Measurements from ENCODE around the gene CEP112.
"Not testable (repeated sequence)": the region's sequence is repeated elsewhere in the genome, so short reads cannot be mapped to it uniquely, and the experiment has no call there.

The CEP112 gene

GRCh38 chr17:66149562-66149961 lies 42.4 kb downstream of the CEP112 start:
- DNase-seq = no peak

GRCh38 chr17:66146394-66146793 lies 45.5 kb downstream of the CEP112 start:
- DNase-seq = no peak

- DNase-seq = no peak
These were observed 48.2 kb downstream of the CEP112 start for GRCh38 chr17:66143657-66144282.

GRCh38 chr17:66142428-66142827 lies 49.5 kb downstream of the CEP112 start:
- no peak for DNase-seq

- no peak for DNase-seq
These were observed 53.8 kb downstream of the CEP112 start for GRCh38 chr17:66138120-66138519.

GRCh38 chr17:66135896-66136295 lies 56.0 kb downstream of the CEP112 start:
- DNase-seq = no peak

GRCh38 chr17:66135219-66135618 lies 56.7 kb downstream of the CEP112 start:
- no peak for DNase-seq

GRCh38 chr17:66129759-66130158 lies 62.2 kb downstream of the CEP112 start:
- no peak for DNase-seq

- DNase-seq = no peak
These were observed 65.7 kb downstream of the CEP112 start for GRCh38 chr17:66126231-66126630.

GRCh38 chr17:66123163-66123562 lies 68.8 kb downstream of the CEP112 start:
- DNase-seq = no peak

GRCh38 chr17:66115246-66115645 lies 76.7 kb downstream of the CEP112 start:
- no peak for DNase-seq

GRCh38 chr17:66114609-66115008 lies 77.3 kb downstream of the CEP112 start:
- no peak for DNase-seq

GRCh38 chr17:66107731-66108130 lies 84.2 kb downstream of the CEP112 start:
- DNase-seq = no peak

- DNase-seq = no peak
These were observed 93.9 kb downstream of the CEP112 start for GRCh38 chr17:66098040-66098439.

GRCh38 chr17:66094727-66095126 lies 97.2 kb downstream of the CEP112 start:
- no peak for DNase-seq

GRCh38 chr17:66091445-66092080 lies 100.4 kb downstream of the CEP112 start:
- no peak for DNase-seq

GRCh38 chr17:66089764-66090163 lies 102.2 kb downstream of the CEP112 start:
- no peak for DNase-seq

GRCh38 chr17:66088173-66088572 lies 103.8 kb downstream of the CEP112 start:
- DNase-seq = no peak

GRCh38 chr17:66087073-66087472 lies 104.9 kb downstream of the CEP112 start:
- no peak for DNase-seq

- no peak for DNase-seq
These were observed 106.7 kb downstream of the CEP112 start for GRCh38 chr17:66085221-66085620.

- not testable (repeated sequence) for DNase-seq
These were observed 111.3 kb downstream of the CEP112 start for GRCh38 chr17:66080670-66081069.

- no peak for DNase-seq
These were observed 115.3 kb downstream of the CEP112 start for GRCh38 chr17:66076546-66077190.

- DNase-seq = no peak
These were observed 118.5 kb downstream of the CEP112 start for GRCh38 chr17:66073384-66073783.

GRCh38 chr17:66063686-66064085 lies 128.2 kb downstream of the CEP112 start:
- no peak for DNase-seq

Measured in hematopoietic multipotent progenitor cell treated with erythropoietin and hydrocortisone succinate and interleukin-3 and kit ligand, for 8 days (in vitro differentiated cells).